ENCODE results near the gene TET2. TPM values are rescaled to one million over a fixed set of nuclear protein-coding genes. Genes with fewer than 3 reads are reported as not detected.

The TET2 gene
- total RNA-seq, 2 experiments from 2014 or later: 0.19 TPM; not detected in 1

- TF ChIP-seq EZH2phosphoT487 (IDR thresholded peaks at IDR 0.05; ENCODE audit: borderline replicate concordance, low read depth, low read length) (no peak), CTCF (conservative IDR thresholded peaks at IDR 0.05; ENCODE audit: low read length) (no peak)
- no peak overlapping the region for H3K27ac ChIP-seq (ENCODE audit: low read depth, low read length, poor library complexity, severe bottlenecking)
- intact Hi-C loops (cut with micrococcal nuclease; ENCODE audit: unreplicated experiment): no loop called here
- H2AFZ ChIP-seq (ENCODE audit: low read length): no peak overlapping the region
- no peaks in the 10 kb centered on the region for H3K36me3 ChIP-seq (ENCODE audit: insufficient read depth, low read length)
- no peak overlapping the region for H3K4me2 ChIP-seq (ENCODE audit: low read length)
- no peaks in the 10 kb centered on the region for H3K9me2 ChIP-seq (ENCODE audit: insufficient read depth, low read length)
- H3K4me3 ChIP-seq (ENCODE audit: low read depth, low read length, poor library complexity, severe bottlenecking): no peak overlapping the region
- no peaks in the 10 kb centered on the region for H3K79me2 ChIP-seq (ENCODE audit: insufficient read depth, low read depth, low read length)
- no peaks in the 10 kb centered on the region for H3K4me1 ChIP-seq (ENCODE audit: insufficient read depth, low read length, poor library complexity, severe bottlenecking)
- no peaks in the 10 kb centered on the region for H4K20me1 ChIP-seq (ENCODE audit: insufficient read depth, low read length)
- ChIA-PET POLR2A (no interaction called here), CTCF (ENCODE audit: unreplicated experiment) (no interaction called here)
- no TSS peak for BruUV-seq (replicated peaks)
- H3K9me3 ChIP-seq (ENCODE audit: low read length): no peaks in the 10 kb centered on the region
- no peak for DNase-seq (ENCODE audit: low spot score)
Observed at GRCh38 chr4:105265689-105266088, 119.0 kb downstream of the TET2 start.

GRCh38 chr4:105267280-105267679 is 120.6 kb downstream of the TET2 start:
- Histone ChIP-seq H2AFZ (ENCODE audit: low read length) (no peak overlapping the region), H3K79me2 (ENCODE audit: insufficient read depth, low read depth, low read length) (no peaks in the 10 kb centered on the region), H3K27ac (ENCODE audit: low read depth, low read length, poor library complexity, severe bottlenecking) (no peak overlapping the region), H4K20me1 (ENCODE audit: insufficient read depth, low read length) (no peaks in the 10 kb centered on the region), H3K36me3 (ENCODE audit: insufficient read depth, low read length) (no peaks in the 10 kb centered on the region), H3K4me2 (ENCODE audit: low read length) (no peak overlapping the region), H3K4me3 (ENCODE audit: low read depth, low read length, poor library complexity, severe bottlenecking) (no peak overlapping the region), H3K4me1 (ENCODE audit: insufficient read depth, low read length, poor library complexity, severe bottlenecking) (no peaks in the 10 kb centered on the region), H3K9me3 (ENCODE audit: low read length) (no peaks in the 10 kb centered on the region), H3K9me2 (ENCODE audit: insufficient read depth, low read length) (no peaks in the 10 kb centered on the region)
- no TSS peak for BruUV-seq (replicated peaks)
- intact Hi-C loops (cut with micrococcal nuclease; ENCODE audit: unreplicated experiment): no loop called here
- DNase-seq (ENCODE audit: low spot score): no peak
- TF ChIP-seq CTCF (conservative IDR thresholded peaks at IDR 0.05; ENCODE audit: low read length) (no peak), EZH2phosphoT487 (IDR thresholded peaks at IDR 0.05; ENCODE audit: borderline replicate concordance, low read depth, low read length) (no peak)
- POLR2A ChIA-PET: interaction anchor here (0.8 kb wide), 1 partner anchor 9 kb away, joined by 4 read pairs; no protein-coding TSS in a partner anchor
- CTCF ChIA-PET (ENCODE audit: unreplicated experiment): no interaction called here

- H3K36me3 ChIP-seq (ENCODE audit: insufficient read depth, low read length): no peaks in the 10 kb centered on the region
- ChIA-PET CTCF (ENCODE audit: unreplicated experiment) (no interaction called here), POLR2A (no interaction called here)
- no peaks in the 10 kb centered on the region for H3K4me1 ChIP-seq (ENCODE audit: insufficient read depth, low read length, poor library complexity, severe bottlenecking)
- H3K79me2 ChIP-seq (ENCODE audit: insufficient read depth, low read depth, low read length): no peaks in the 10 kb centered on the region
- no peak overlapping the region for H3K4me2 ChIP-seq (ENCODE audit: low read length)
- H3K27ac ChIP-seq (ENCODE audit: low read depth, low read length, poor library complexity, severe bottlenecking): no peak overlapping the region
- no peak for DNase-seq (ENCODE audit: low spot score)
- no peak overlapping the region for H3K4me3 ChIP-seq (ENCODE audit: low read depth, low read length, poor library complexity, severe bottlenecking)
- intact Hi-C loops (cut with micrococcal nuclease; ENCODE audit: unreplicated experiment): no loop called here
- no TSS peak for BruUV-seq (replicated peaks)
- TF ChIP-seq EZH2phosphoT487 (IDR thresholded peaks at IDR 0.05; ENCODE audit: borderline replicate concordance, low read depth, low read length) (no peak), CTCF (conservative IDR thresholded peaks at IDR 0.05; ENCODE audit: low read length) (no peak)
- no peaks in the 10 kb centered on the region for H3K9me2 ChIP-seq (ENCODE audit: insufficient read depth, low read length)
- H2AFZ ChIP-seq (ENCODE audit: low read length): no peak overlapping the region
- no peaks in the 10 kb centered on the region for H3K9me3 ChIP-seq (ENCODE audit: low read length)
- H4K20me1 ChIP-seq (ENCODE audit: insufficient read depth, low read length): no peaks in the 10 kb centered on the region
Observed at GRCh38 chr4:105272002-105272401, 125.3 kb downstream of the TET2 start.
